GM12878 (cell line): ENCODE results near the gene EDC3. TPM values are rescaled to one million over a fixed set of nuclear protein-coding genes. Genes with fewer than 3 reads are reported as not detected.
A peak's percentile ranks its signal among the peaks of the same experiment; 100 is the strongest.

Source experiments
- CEBPB ChIP-seq, 2 experiments: fragments of 150-350 bp in 1 of 2; IDR thresholded peaks; 2 replicates each; pipeline ENCODE4 v1.6.1; 2012 to 2014; ENCODE audit warnings: low read depth in 2 of 2, low read length in 2 of 2, borderline replicate concordance in 1 of 2, inconsistent platforms in 1 of 2
- HCFC1 ChIP-seq: fragments of 150-350 bp; IDR thresholded peaks from 2 replicates; pipeline ENCODE4 v1.6.1; 2014; ENCODE audit warnings: low read length
- SKIL ChIP-seq: fragments of 450-650 bp; IDR thresholded peaks from 2 replicates; pipeline ENCODE4 v1.6.1; 2017; ENCODE audit warnings: mild to moderate bottlenecking, low read depth, inconsistent platforms; ENCODE audit not compliant: poor library complexity, severe bottlenecking
- SP1 ChIP-seq: IDR thresholded peaks from one replicate; pipeline ENCODE4 v1.6.1; 2011; ENCODE audit warnings: low read depth, low read length
- SUZ12 ChIP-seq: fragments of 200-600 bp; sonication (generic); IDR thresholded peaks from one replicate; pipeline ENCODE4 v1.6.1; 2018; ENCODE audit warnings: antibody characterized with exemption, mild to moderate bottlenecking; ENCODE audit not compliant: unreplicated experiment
- ZBTB11 ChIP-seq: fragments of 450-650 bp; formaldehyde crosslinking; IDR thresholded peaks from 2 replicates; pipeline ENCODE4 v1.5.0; 2022; ENCODE audit warnings: mild to moderate bottlenecking, missing genetic modification characterization
- polyA plus RNA-seq, 11 experiments: library from polyadenylated mRNA; depleted of rRNA in 4 of 11; unstranded in 6 of 11; stranded (reverse) in 5 of 11; fragments of >200 nt; fragmentation: Nextera tagmentation in 4 of 11; fragmentation: Illumina TruSeq in 1 of 11; extraction: Ambion mirVana in 4 of 11; extraction: Trizol in 1 of 11; gene quantifications; 1 replicate in 1 of 11; 2 replicates in 10 of 11; pipeline versions ENCODE4 v1.2.1 to v1.2.3, GENCODE V29; 2011 to 2016; ENCODE audit warnings: inconsistent platforms in 2 of 11, missing spikeins in 2 of 11, low read depth in 1 of 11
- total RNA-seq, 4 experiments: library from RNA; depleted of rRNA in 3 of 4; stranded (reverse); fragments of >200 nt in 3 of 4; fragmentation: Illumina TruSeq in 1 of 4; extraction: Trizol in 1 of 4; gene quantifications; 2 replicates each; pipeline versions ENCODE4 v1.2.1 to v1.2.3, GENCODE V29; 2013 to 2021

The EDC3 gene
- total and polyA plus RNA-seq, 10 of the 15 experiments (the other 5 are each of a cell fraction or from before 2014, with no cell fraction given), result 11.8 to 48.4 (median 35.3) TPM

DNA sequence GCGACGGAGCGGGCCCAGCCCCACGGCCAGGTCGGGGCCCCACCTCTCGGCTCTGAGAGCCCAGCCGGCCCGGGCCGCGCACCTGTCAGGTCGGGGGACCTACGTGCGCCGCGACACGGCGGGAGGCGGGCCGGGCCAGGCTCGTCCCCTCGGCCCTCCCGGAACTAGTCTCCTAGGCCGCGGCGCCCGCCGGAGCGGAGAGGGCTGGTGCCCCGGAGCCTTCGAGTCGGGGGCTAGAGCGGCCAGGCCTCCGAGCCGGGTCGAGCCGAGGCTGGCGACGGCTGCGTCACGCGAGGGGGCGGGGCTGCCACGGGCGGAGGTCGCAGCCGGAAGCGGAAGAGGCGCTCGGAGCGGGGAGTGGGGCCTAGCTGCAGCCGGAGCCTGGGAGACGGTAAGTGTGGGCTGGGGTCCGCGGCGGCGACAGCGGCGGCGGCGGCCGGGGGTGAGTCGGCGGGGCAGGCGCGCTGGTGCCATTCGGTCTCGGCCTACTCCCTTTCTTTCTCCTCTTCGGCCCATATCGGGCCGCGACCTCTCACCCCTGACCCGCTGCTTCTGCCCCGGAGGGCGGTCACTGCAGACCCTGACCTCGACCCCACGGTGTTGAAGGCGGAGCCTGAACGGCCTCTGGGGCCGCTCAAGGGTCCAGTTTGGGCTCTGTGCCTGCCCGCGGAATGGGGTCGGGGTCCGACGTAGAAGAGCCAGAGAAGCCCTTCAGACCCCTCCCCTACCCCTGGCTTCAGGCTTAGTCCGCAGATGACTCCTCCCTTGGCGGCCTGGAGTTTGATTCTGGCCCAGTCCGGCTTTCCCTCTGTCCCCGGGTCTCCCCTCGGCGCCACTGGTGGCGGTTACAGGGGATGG, 80.1 kb downstream of the EDC3 start, which contains the start of gene CLK3 (continued):
- TF ChIP-seq SUZ12, result no peak
- TF ChIP-seq SP1, result peak; percentile 64
- TF ChIP-seq SKIL, result no peak
- no peak for TF ChIP-seq CEBPB (IDR thresholded peaks at IDR 0.05; ENCODE audit: borderline replicate concordance in 1 of 2, low read depth in 2 of 2, low read length in 2 of 2)
- TF ChIP-seq HCFC1, result peak; percentile 83
- peak; percentile 88 for TF ChIP-seq ZBTB11 (CRISPR knock-in tag)
